Epithelial cell of esophagus (primary cell): ENCODE data around the gene DLL1.

ENCODE experiments used
- DNase-seq: peaks from one replicate; pipeline ENCODE4 v3.0.0; 2010; ENCODE audit warnings: low read depth
- H3K4me3 ChIP-seq: 2 replicates; pipeline ENCODE4 v1.5.1; 2011; ENCODE audit warnings: mild to moderate bottlenecking, low read length, control low read depth
- TF ChIP-seq, protein P1 (sequence below): IDR thresholded peaks from 2 replicates; pipeline ENCODE4 v1.5.1; 2011; ENCODE audit warnings: low read depth, mild to moderate bottlenecking, low read length, control low read depth, inconsistent platforms; ENCODE audit not compliant: insufficient read depth; ENCODE audit errors: missing control alignments

DLL1 gene

DNA sequence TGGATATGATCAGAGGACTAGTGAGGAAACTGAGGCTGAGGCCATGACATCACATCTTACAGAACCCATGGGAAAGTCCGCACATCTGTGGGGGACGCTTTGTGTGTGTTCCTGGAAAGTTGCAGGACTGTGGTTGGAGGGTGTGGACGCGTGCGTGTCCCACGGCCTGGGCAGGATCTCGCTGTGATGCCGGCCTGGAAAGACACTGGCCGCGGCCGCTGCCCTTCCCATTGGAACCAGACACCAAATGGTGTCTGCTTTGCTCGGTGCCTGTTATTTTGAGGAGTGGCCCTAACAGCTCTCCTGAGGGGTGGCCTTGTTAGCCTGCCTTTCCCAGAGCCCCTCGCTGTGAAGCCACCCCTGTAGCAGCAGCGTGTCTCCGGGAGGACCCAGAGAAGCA, 41.1 kb downstream of the DLL1 start:
- DNase-seq, result no peak
- H3K4me3 ChIP-seq, result no peak overlapping the region
- TF ChIP-seq, protein P1, sequence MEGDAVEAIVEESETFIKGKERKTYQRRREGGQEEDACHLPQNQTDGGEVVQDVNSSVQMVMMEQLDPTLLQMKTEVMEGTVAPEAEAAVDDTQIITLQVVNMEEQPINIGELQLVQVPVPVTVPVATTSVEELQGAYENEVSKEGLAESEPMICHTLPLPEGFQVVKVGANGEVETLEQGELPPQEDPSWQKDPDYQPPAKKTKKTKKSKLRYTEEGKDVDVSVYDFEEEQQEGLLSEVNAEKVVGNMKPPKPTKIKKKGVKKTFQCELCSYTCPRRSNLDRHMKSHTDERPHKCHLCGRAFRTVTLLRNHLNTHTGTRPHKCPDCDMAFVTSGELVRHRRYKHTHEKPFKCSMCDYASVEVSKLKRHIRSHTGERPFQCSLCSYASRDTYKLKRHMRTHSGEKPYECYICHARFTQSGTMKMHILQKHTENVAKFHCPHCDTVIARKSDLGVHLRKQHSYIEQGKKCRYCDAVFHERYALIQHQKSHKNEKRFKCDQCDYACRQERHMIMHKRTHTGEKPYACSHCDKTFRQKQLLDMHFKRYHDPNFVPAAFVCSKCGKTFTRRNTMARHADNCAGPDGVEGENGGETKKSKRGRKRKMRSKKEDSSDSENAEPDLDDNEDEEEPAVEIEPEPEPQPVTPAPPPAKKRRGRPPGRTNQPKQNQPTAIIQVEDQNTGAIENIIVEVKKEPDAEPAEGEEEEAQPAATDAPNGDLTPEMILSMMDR, result no peak

DNA sequence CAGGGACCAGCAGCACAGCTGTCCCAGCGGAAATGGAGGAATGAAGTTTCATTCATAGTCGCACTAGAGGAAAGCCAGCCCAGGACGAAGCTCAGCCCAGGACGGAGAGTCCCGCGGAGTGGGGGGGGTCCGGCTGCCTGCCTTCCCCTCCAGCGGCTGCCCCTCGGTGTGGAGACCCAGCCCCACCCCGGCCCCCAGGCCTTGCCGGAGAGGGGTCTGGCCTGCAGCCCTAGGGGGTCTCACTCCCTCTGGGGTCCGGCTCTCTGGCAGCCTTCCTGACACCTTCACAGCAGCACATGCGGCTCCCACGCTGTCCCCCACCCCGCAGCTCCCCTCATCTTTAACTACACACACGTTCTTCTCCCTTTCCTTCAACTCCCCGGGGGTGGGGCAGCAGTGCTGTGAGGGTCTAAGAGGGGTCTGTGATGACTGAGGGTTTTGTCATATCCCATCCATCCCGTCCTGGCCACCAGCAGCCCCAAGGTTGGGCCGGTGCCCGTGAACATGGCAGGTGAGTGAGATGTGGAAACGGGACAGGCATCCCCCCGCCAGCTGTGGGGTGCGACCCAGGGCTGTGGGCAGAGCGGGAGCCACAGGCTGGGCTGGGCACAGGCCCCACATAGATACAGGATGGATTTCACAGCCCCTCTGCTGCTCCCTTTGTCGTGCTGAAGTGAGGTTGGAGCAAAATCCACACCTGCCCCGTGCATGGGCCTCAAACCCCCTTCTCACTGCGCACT, 41.8 kb downstream of the DLL1 start:
- H3K4me3 ChIP-seq, result no peak overlapping the region
- no peak for DNase-seq
- TF ChIP-seq, protein P1, result no peak

DNA sequence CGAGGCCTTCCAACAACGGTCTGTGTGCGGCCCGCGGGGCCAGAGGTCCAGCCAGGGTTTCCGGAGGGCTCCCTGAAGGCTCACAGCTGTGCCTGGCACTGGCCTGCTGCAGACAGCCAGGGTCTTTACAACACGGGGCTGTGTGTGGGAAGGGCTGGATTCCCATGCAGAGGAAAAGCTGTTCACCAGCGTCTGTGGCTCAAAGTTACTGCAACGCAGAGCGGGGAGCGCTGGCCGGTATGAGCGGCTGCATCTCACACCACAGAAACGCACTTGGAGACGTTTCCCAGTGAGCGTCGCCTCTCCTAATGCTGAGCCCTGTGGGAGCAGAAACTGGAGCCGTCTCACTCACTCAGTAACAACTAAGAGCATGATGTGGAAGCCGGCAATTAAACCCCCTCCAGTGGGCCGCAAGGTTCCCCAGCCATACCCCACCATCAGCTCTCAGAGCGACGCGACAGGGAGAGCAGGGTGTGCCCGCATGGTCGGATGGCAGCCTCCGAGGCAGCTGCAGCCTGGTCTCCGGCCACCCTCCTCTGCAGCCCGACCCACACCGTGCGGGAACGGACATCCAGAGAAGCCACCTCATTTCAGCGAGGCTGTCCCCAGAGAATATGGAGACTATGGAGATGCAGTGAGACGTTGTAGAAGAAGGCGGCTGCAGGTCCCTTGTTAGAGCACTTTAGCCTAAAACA, 42.6 kb downstream of the DLL1 start:
- no peak overlapping the region for H3K4me3 ChIP-seq
- DNase-seq, result no peak
- TF ChIP-seq, protein P1, result no peak

DNA sequence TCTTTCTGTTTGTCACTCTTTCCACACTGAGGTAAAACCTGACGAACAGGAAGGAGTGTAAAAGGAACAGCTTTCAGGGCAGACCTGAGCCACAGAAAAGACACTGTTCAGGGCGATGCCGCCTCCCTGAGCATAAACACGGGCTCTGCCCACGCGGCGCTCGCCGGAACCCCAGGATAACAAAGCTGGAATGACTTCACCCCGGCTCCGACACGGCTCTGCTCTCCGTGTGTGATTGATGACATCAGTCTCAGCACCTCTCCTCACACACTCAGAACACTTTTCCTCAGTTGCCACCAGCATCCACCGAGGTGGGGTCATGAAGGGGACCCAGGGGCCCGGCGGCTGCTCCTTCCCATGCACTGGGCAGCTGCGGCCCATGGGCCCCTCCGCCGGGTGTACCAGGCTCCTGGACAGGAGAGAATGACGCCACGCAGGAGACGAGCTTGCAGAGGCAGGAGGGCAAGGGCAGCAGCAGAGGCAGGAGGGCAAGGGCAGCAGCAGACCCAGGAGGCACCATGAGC, 43.6 kb downstream of the DLL1 start:
- TF ChIP-seq, protein P1, result peak; percentile 13
- peak; percentile 61 for DNase-seq
- H3K4me3 ChIP-seq, result no peak overlapping the region

DNA sequence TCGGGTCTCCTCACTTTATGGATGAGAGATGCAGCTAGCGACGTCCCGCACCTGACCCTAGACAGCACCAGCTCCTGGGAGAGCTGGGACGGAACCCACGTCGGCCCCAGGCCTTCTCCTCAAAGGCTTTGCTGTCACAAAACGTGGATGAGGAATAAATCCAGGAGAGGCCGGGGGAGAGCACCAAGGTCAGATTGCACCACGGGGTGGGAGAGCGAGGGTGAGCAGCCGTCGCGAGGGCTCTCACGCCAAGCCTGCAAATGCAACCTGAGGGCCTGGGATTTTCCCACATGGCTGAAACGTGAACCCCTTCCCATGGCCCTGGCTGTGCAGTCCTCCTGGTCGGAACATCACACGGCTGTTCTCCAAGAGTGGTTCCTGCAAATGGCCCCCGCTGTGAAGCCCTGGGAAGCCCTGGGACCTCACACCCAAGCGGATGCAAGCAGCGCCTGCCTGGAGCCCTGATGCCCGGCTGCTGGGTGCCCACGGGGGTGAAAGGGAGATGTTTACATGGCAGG, 45.3 kb downstream of the DLL1 start:
- DNase-seq, result no peak
- TF ChIP-seq, protein P1, result no peak
- H3K4me3 ChIP-seq, result no peak overlapping the region

DNA sequence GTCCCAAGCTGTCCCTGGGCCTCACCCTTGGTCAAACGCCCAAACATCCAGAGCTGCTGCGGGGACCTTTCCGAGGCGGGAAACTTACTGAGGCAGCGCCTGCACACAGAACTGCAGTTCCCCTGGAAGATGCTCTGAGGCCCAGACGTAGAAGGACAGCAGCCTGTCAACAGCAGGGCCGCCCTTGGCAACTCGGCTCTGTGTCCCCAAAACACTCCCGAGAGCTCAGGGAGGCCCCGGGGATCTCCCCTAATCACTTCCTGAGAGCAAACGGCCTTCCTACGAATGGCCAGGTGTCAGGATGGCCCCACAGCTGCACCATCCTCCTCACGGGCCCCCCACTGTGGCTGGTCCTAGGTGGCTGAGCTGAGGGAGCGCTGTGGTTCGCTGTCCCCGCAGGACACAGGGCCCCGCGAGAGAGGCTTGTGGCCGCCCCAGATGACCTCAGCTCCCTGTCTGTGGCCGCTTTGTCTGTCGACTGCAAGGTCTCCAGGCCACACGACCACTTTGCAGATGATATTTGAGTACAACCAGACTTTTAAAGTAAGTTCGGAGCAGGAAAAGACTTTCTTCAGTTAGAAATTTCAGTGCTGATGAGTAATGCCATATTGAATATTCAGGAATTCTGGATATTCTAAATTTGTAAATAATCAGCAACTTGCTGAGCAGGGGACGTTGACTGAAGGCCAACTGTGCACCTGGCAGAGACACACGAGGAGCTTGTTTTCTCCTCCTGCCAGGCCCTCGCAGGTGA, 46.0 kb downstream of the DLL1 start:
- TF ChIP-seq, protein P1, result no peak

More for the DNA sequence above, 46.0 kb downstream of the DLL1 start:
- no peak for DNase-seq
- no peak overlapping the region for H3K4me3 ChIP-seq
